ENCODE data around the gene CHP1. TPM values are rescaled to one million over a fixed set of nuclear protein-coding genes. Genes with fewer than 3 reads are reported as not detected.

Gene CHP1
- total RNA-seq, 1 experiment from 2014 or later = 71.2 TPM

DNA sequence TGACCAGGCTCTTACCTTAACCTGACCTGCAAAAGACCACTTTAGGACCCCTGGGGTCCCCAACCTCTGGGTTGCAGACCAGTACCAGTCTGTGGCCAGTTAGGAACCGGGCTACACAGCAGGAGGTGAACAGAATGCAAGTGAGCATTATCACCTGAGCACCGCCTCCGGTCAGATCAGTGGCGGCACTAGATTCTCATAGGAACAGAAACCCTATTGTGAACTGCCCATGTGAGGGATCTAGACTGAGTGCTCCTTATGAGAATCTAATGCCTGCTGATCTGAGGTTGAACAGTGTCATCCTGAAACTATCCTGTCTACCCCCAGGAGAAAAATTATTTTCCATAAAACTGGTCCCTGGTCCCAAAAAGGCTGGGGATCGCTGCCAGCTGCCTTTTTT lies 20.3 kb downstream of the CHP1 start:
- ChIA-PET CTCF (no interaction called here), POLR2A (ENCODE audit: low non-redundant PET) (no interaction called here)
- no TSS peak for BruUV-seq (replicated peaks)
- Histone ChIP-seq H3K4me1 (ENCODE audit: insufficient read depth, low read length, poor library complexity, severe bottlenecking) (peaks cover 7% of the 10 kb centered on the region), H3K27me3 (replicated peaks; ENCODE audit: insufficient read depth, low read depth, low read length, poor library complexity) (no peaks in the 10 kb centered on the region), H3K4me3 (ENCODE audit: low read depth, low read length, poor library complexity, severe bottlenecking) (no peak overlapping the region), H3K27ac (ENCODE audit: low read depth, low read length, poor library complexity, severe bottlenecking) (no peak overlapping the region), H3K9me3 (ENCODE audit: low read depth, low read length, poor library complexity, severe bottlenecking) (no peaks in the 10 kb centered on the region), H3K36me3 (ENCODE audit: insufficient read depth, low read length, poor library complexity, severe bottlenecking) (peaks cover 3% of the 10 kb centered on the region)
- TF ChIP-seq, protein P1, sequence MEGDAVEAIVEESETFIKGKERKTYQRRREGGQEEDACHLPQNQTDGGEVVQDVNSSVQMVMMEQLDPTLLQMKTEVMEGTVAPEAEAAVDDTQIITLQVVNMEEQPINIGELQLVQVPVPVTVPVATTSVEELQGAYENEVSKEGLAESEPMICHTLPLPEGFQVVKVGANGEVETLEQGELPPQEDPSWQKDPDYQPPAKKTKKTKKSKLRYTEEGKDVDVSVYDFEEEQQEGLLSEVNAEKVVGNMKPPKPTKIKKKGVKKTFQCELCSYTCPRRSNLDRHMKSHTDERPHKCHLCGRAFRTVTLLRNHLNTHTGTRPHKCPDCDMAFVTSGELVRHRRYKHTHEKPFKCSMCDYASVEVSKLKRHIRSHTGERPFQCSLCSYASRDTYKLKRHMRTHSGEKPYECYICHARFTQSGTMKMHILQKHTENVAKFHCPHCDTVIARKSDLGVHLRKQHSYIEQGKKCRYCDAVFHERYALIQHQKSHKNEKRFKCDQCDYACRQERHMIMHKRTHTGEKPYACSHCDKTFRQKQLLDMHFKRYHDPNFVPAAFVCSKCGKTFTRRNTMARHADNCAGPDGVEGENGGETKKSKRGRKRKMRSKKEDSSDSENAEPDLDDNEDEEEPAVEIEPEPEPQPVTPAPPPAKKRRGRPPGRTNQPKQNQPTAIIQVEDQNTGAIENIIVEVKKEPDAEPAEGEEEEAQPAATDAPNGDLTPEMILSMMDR (conservative IDR thresholded peaks at IDR 0.05; ENCODE audit: low read depth, low read length) = no peak
- TF ChIP-seq EZH2 (IDR thresholded peaks at IDR 0.05; ENCODE audit: borderline replicate concordance, low read depth, low read length, poor library complexity, severe bottlenecking) = no peak
- no peak for DNase-seq (ENCODE audit: low spot score)
- intact Hi-C loops (cut with micrococcal nuclease; ENCODE audit: unreplicated experiment) = no loop called here

DNA sequence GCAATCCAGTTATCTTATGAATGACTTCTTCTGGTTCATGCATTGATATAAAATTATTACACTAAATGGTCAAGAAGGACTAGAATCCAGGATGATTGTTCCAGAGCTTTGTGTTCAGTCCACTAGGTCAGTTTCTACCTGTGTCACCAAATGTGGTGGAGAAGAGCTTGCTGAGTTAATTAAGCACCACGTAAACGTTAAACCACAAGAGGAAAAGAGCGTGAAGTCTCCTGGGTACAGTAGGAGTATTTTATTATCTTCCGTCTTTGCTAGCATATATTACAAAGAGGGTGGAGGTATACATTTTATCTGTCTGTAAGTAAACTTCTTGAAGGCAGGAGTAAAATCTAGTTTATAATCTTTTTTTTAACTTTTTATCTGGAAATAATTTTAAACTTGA lies 23.5 kb downstream of the CHP1 start:
- CTCF ChIA-PET = no interaction called here
- no peaks in the 10 kb centered on the region for H3K36me3 ChIP-seq (ENCODE audit: insufficient read depth, low read length, poor library complexity, severe bottlenecking)
- H3K4me3 ChIP-seq (ENCODE audit: low read depth, low read length, poor library complexity, severe bottlenecking) = no peak overlapping the region
- peaks cover 7% of the 10 kb centered on the region for H3K4me1 ChIP-seq (ENCODE audit: insufficient read depth, low read length, poor library complexity, severe bottlenecking)
- POLR2A ChIA-PET (ENCODE audit: low non-redundant PET) = no interaction called here
- no peaks in the 10 kb centered on the region for H3K27me3 ChIP-seq (replicated peaks; ENCODE audit: insufficient read depth, low read depth, low read length, poor library complexity)
- no peak for DNase-seq (ENCODE audit: low spot score)
- no peaks in the 10 kb centered on the region for H3K9me3 ChIP-seq (ENCODE audit: low read depth, low read length, poor library complexity, severe bottlenecking)
- no TSS peak for BruUV-seq (replicated peaks)
- intact Hi-C loops (cut with micrococcal nuclease; ENCODE audit: unreplicated experiment) = no loop called here
- H3K27ac ChIP-seq (ENCODE audit: low read depth, low read length, poor library complexity, severe bottlenecking) = no peak overlapping the region
- TF ChIP-seq, protein P1 (conservative IDR thresholded peaks at IDR 0.05; ENCODE audit: low read depth, low read length) = no peak
- TF ChIP-seq EZH2 (IDR thresholded peaks at IDR 0.05; ENCODE audit: borderline replicate concordance, low read depth, low read length, poor library complexity, severe bottlenecking) = no peak

DNA sequence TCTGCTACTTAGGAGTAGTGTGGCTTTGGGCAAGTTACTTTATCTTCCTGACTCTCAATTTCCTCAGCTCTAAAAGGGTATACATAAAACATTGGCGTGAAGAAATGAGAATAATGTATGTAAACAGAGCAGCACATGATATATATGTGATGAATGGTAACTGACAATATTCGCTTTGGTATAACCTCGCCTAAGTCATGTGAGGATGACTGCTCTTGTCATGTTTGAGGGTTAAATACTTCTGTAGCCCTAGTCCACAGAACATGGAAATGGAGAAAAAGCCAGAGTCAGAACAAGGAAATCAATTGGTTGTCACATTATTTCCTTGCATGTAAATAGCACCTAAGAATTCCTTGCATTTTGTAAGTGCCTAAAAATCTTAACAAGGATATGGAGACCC lies 25.0 kb downstream of the CHP1 start:
- TF ChIP-seq, protein P1 (conservative IDR thresholded peaks at IDR 0.05; ENCODE audit: low read depth, low read length) = no peak
- no peak for TF ChIP-seq EZH2 (IDR thresholded peaks at IDR 0.05; ENCODE audit: borderline replicate concordance, low read depth, low read length, poor library complexity, severe bottlenecking)
- Histone ChIP-seq H3K4me3 (ENCODE audit: low read depth, low read length, poor library complexity, severe bottlenecking) (no peak overlapping the region), H3K4me1 (ENCODE audit: insufficient read depth, low read length, poor library complexity, severe bottlenecking) (peaks cover 7% of the 10 kb centered on the region), H3K9me3 (ENCODE audit: low read depth, low read length, poor library complexity, severe bottlenecking) (no peaks in the 10 kb centered on the region), H3K27ac (ENCODE audit: low read depth, low read length, poor library complexity, severe bottlenecking) (no peak overlapping the region), H3K27me3 (replicated peaks; ENCODE audit: insufficient read depth, low read depth, low read length, poor library complexity) (no peaks in the 10 kb centered on the region), H3K36me3 (ENCODE audit: insufficient read depth, low read length, poor library complexity, severe bottlenecking) (no peaks in the 10 kb centered on the region)
- no peak for DNase-seq (ENCODE audit: low spot score)
- POLR2A ChIA-PET (ENCODE audit: low non-redundant PET) = no interaction called here
- intact Hi-C loops (cut with micrococcal nuclease; ENCODE audit: unreplicated experiment) = no loop called here
- CTCF ChIA-PET = no interaction called here
- no TSS peak for BruUV-seq (replicated peaks)

Measured in A673 (cell line).